HepG2 (cell line): ENCODE results near the gene CXXC5. TPM values are rescaled to one million over a fixed set of nuclear protein-coding genes. Genes with fewer than 3 reads are reported as not detected.

Experiments used
- ATAC-seq: fragments of 200-7000 bp; cut with Tn5 transposase; 3 replicates; pipeline ENCODE4 v1.9.1; 2020; ENCODE audit warnings: mild to moderate bottlenecking, moderate library complexity
- BruUV-seq: library from RNA; stranded (reverse); fragments of 400-500 nt; replicated peaks from 2 replicates; lab custom pipeline; 2021; lab: Mats Ljungman, UMichigan
- CTCF ChIA-PET: fragments of 300-600 bp; formaldehyde crosslinking; extraction: SDS; loops from one replicate; lab custom pipeline; 2021; ENCODE audit warnings: low total read pairs, inconsistent platforms, low intra/inter-chr PET ratio; lab: Yijun Ruan, JAX
- POLR2A ChIA-PET: fragments of 350-600 bp; sonication (Branson Sonifier 250); formaldehyde crosslinking; loops from one replicate; lab custom pipeline; 2020; ENCODE audit warnings: antibody characterized with exemption, inconsistent platforms; lab: Yijun Ruan, JAX
- DNase-seq: peaks from one replicate; pipeline ENCODE4 v3.0.0-alpha.2; 2015; ENCODE audit warnings: low spot score
- FAIRE-seq: peaks from 3 replicates; lab custom pipeline; 2011; peaks lifted over from hg19 to GRCh38; lab: Jason Lieb, UNC
- H2AFZ ChIP-seq: one replicate; pipeline ENCODE4 v1.6.1; 2011; ENCODE audit warnings: low read length, inconsistent platforms
- H3K27ac ChIP-seq: fragments of 300-600 bp; 3 replicates; pipeline ENCODE4 v1.8.0; 2011; ENCODE audit warnings: mixed run types, mild to moderate bottlenecking, mixed read lengths, low read length, inconsistent platforms; ENCODE audit not compliant: insufficient read depth; ENCODE audit errors: extremely low read length
- H3K27me3 ChIP-seq, 2 experiments: fragments of 200-600 bp in 1 of 2; 2 replicates in 1 of 2; 3 replicates in 1 of 2; pipeline versions ENCODE4 v1.6.0 to v1.8.0; 2011; ENCODE audit warnings: low read length in 2 of 2, mild to moderate bottlenecking in 2 of 2, moderate library complexity in 2 of 2, inconsistent platforms in 1 of 2; ENCODE audit not compliant: insufficient read depth in 2 of 2, control insufficient read depth in 1 of 2
- H3K36me3 ChIP-seq, 2 experiments: fragments of 200-600 bp in 1 of 2; replicated peaks in 1 of 2; 2 replicates in 1 of 2; 3 replicates in 1 of 2; pipeline versions ENCODE4 v1.5.1 to v1.8.0; 2011; ENCODE audit warnings: low read length in 2 of 2, inconsistent platforms in 1 of 2; ENCODE audit not compliant: insufficient read depth in 2 of 2, control insufficient read depth in 1 of 2
- H3K4me1 ChIP-seq: 2 replicates; pipeline ENCODE4 v1.5.1; 2012; ENCODE audit warnings: low read length, inconsistent platforms; ENCODE audit not compliant: insufficient read depth
- H3K4me2 ChIP-seq: 2 replicates; pipeline ENCODE4 v1.6.0; 2011; ENCODE audit warnings: low read depth, low read length, inconsistent platforms
- H3K4me3 ChIP-seq, 3 experiments: fragments of 200-600 bp in 1 of 3; sonication (generic), shearing (Covaris generic) in 1 of 3; replicated peaks in 1 of 3; 2 replicates each; pipeline ENCODE4 v1.5.1; 2011 to 2016; ENCODE audit warnings: low read length in 3 of 3, inconsistent platforms in 2 of 3, low read depth in 2 of 3, mild to moderate bottlenecking in 2 of 3, control low read depth in 1 of 3, mixed read lengths in 1 of 3; ENCODE audit not compliant: insufficient read depth in 1 of 3
- H3K79me2 ChIP-seq: one replicate; pipeline ENCODE4 v1.6.1; 2011; ENCODE audit warnings: low read length, inconsistent platforms; ENCODE audit not compliant: insufficient read depth
- H3K9ac ChIP-seq: 2 replicates; pipeline ENCODE4 v1.6.0; 2011; ENCODE audit warnings: mild to moderate bottlenecking, low read depth, low read length, inconsistent platforms; ENCODE audit not compliant: insufficient read depth
- H3K9me3 ChIP-seq: 2 replicates; pipeline ENCODE4 v1.5.1; 2012; ENCODE audit warnings: mild to moderate bottlenecking, low read length
- H4K20me1 ChIP-seq: 2 replicates; pipeline ENCODE4 v1.6.0; 2011; ENCODE audit warnings: inconsistent platforms, mild to moderate bottlenecking, low read length, moderate library complexity; ENCODE audit not compliant: insufficient read depth
- ESRRA ChIP-seq: sonication (generic); formaldehyde crosslinking; IDR thresholded peaks from 2 replicates; pipeline ENCODE4 v1.5.1; 2020; ENCODE audit warnings: mild to moderate bottlenecking, low read depth, missing genetic modification reagents
- GZF1 ChIP-seq: sonication (generic); formaldehyde crosslinking; IDR thresholded peaks from 2 replicates; pipeline ENCODE4 v1.5.1; 2020; ENCODE audit warnings: mild to moderate bottlenecking, missing genetic modification reagents
- HOXA9 ChIP-seq: sonication (generic); formaldehyde crosslinking; IDR thresholded peaks from 2 replicates; pipeline ENCODE4 v1.8.1; 2022; ENCODE audit warnings: missing genetic modification reagents, mild to moderate bottlenecking, moderate library complexity, borderline replicate concordance
- ISL2 ChIP-seq: sonication (generic); formaldehyde crosslinking; IDR thresholded peaks from 2 replicates; pipeline ENCODE4 v1.5.0; 2020; ENCODE audit warnings: missing genetic modification reagents
- MBNL3 ChIP-seq: fragments of 250-450 bp; sonication (Bioruptor Pico); conservative IDR thresholded peaks from 2 replicates; pipeline ENCODE4 v1.8.0; 2022; ENCODE audit warnings: mild to moderate bottlenecking, inconsistent platforms
- NCOA5 ChIP-seq: sonication (generic); formaldehyde crosslinking; IDR thresholded peaks from 2 replicates; pipeline ENCODE4 v1.4.0; 2020; ENCODE audit warnings: missing genetic modification reagents
- RARG ChIP-seq: sonication (generic); formaldehyde crosslinking; IDR thresholded peaks from 2 replicates; pipeline ENCODE4 v1.4.0; 2020; ENCODE audit warnings: low read depth, mild to moderate bottlenecking, missing genetic modification reagents
- RBM39 ChIP-seq: fragments of 200-400 bp; formaldehyde crosslinking; IDR thresholded peaks from one replicate; pipeline ENCODE4 v1.6.1; 2018; ENCODE audit warnings: antibody characterized with exemption, mild to moderate bottlenecking, low read depth, low read length; ENCODE audit not compliant: poor library complexity, severe bottlenecking
- SMAD3 ChIP-seq: sonication (generic); formaldehyde crosslinking; IDR thresholded peaks from 2 replicates; pipeline ENCODE4 v1.4.0; 2020; ENCODE audit warnings: missing genetic modification reagents
- SP4 ChIP-seq: sonication (generic); formaldehyde crosslinking; IDR thresholded peaks from 2 replicates; pipeline ENCODE4 v1.8.1; 2023; ENCODE audit warnings: mild to moderate bottlenecking, missing genetic modification reagents
- ZFY ChIP-seq: sonication (generic); formaldehyde crosslinking; IDR thresholded peaks from 2 replicates; pipeline ENCODE4 v1.4.0; 2020; ENCODE audit warnings: missing genetic modification reagents
- ZNF788 ChIP-seq: sonication (generic); formaldehyde crosslinking; IDR thresholded peaks from 2 replicates; pipeline ENCODE4 v1.5.0; 2020; ENCODE audit warnings: mild to moderate bottlenecking, missing genetic modification reagents, borderline replicate concordance
- WGBS: methylation state at CpG from one replicate; pipeline ENCODE4 v1.1.6; 2017; ENCODE audit warnings: low lambda C conversion rate; 5-methylcytosine and 5-hydroxymethylcytosine counted together
- in situ Hi-C: cut with HindIII; loops from 2 replicates; pipeline ENCODE4 v1.10.0; 2017; ENCODE audit warnings: low pct_unique_long_range_greater_than_20kb; ENCODE audit not compliant: extremely low pct_ligation_motif_present
- intact Hi-C: fragments of 100-400 bp; cut with micrococcal nuclease; formaldehyde crosslinking; loops from one replicate; pipeline ENCODE4 v1.10.0; 2022; ENCODE audit not compliant: unreplicated experiment
- polyA plus RNA-seq, 8 experiments: library from polyadenylated mRNA; depleted of rRNA in 3 of 8; stranded (reverse) in 7 of 8; unstranded in 1 of 8; fragments of >200 nt; fragmentation: Illumina TruSeq in 4 of 8; extraction: Trizol in 4 of 8; gene quantifications; 2 replicates each; pipeline versions ENCODE4 v1.2.1 to v1.2.3, GENCODE V29; 2011 to 2016; ENCODE audit warnings: low read depth in 4 of 8, missing spikeins in 1 of 8, mixed read lengths in 1 of 8; ENCODE audit not compliant: insufficient read depth in 1 of 8
- total RNA-seq, 5 experiments: library from RNA; depleted of rRNA; stranded (reverse); fragments of >200 nt; fragmentation: Illumina TruSeq; extraction: Trizol; gene quantifications; 2 replicates each; pipeline ENCODE4 v1.2.3, GENCODE V29; 2016; ENCODE audit warnings: low read depth in 1 of 5
- TF ChIP-seq, protein P1 (sequence below): sonication (generic); formaldehyde crosslinking; IDR thresholded peaks from 2 replicates; pipeline ENCODE4 v1.5.1; 2020; ENCODE audit warnings: missing genetic modification reagents, mild to moderate bottlenecking, borderline replicate concordance
- TF ChIP-seq, protein P2 (sequence below): sonication (generic); formaldehyde crosslinking; conservative IDR thresholded peaks from 2 replicates; pipeline ENCODE4 v1.8.0; 2022; ENCODE audit warnings: mild to moderate bottlenecking, moderate library complexity, missing genetic modification reagents
- TF ChIP-seq, protein P3 (sequence below): sonication (generic); formaldehyde crosslinking; IDR thresholded peaks from 2 replicates; pipeline ENCODE4 v1.8.0; 2022; ENCODE audit warnings: mild to moderate bottlenecking, missing genetic modification reagents, moderate library complexity
- TF ChIP-seq, protein P4 (sequence below): sonication (generic); formaldehyde crosslinking; IDR thresholded peaks from 2 replicates; pipeline ENCODE4 v1.4.0; 2020; ENCODE audit warnings: missing genetic modification reagents, borderline replicate concordance

Gene CXXC5
- total and polyA plus RNA-seq, 2 of the 13 experiments (the other 11 are each of a cell fraction or from before 2014, with no cell fraction given): 32.3 to 33.0 TPM

DNA sequence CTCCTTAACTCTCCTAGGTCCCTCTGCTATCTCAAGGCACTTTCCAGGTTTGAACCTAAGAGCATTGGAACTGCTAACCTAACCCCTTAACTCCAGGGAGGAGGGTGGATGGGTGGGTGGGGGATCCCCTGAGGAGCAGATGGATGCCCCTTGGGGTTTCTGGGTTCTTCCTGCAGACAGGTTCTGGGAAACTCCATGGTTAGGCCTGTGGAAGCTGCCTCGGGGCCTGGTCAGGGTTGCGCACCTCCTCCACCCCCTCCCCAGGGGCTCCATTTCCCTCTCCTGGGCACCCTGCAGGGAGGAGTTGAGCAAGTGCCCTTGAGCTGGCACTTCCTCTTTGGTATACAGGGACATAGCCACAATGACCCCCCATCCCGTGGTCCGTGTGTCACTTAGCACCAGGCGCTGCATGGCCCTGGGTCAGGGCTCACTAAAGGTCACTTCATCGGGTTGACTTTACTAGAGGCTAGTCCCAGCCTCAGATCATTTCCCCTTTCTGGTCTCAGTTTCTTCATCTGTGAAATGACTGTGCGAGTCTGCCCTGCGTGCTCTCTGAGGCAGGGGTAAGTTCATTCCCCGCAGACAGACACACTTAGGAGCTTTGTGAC, 16.0 kb downstream of the CXXC5 start:
- Histone ChIP-seq H3K9me3 (no peaks in the 10 kb centered on the region), H3K9ac (no peak overlapping the region), H4K20me1 (peaks cover 78% of the 10 kb centered on the region), H3K27ac (no peak overlapping the region), H3K27me3 (no peaks in the 10 kb centered on the region), H3K36me3 (peaks cover 13 to 32% of the 10 kb centered on the region in 2 experiments), H3K79me2 (peaks cover 91% of the 10 kb centered on the region), H3K4me2 (no peak overlapping the region), H3K4me1 (peaks cover 53% of the 10 kb centered on the region), H2AFZ (no peak overlapping the region), H3K4me3 (no peak overlapping the region)
- CTCF ChIA-PET: no interaction called here
- DNase-seq: no peak
- POLR2A ChIA-PET: interaction anchor here (3.5 kb wide), 1 partner anchor 10 kb away, joined by 12 read pairs; no protein-coding TSS in a partner anchor
- ATAC-seq: no peak
- FAIRE-seq: no peak
- BruUV-seq: no TSS peak
- no peak for TF ChIP-seq RARG (CRISPR knock-in tag)
- TF ChIP-seq, protein P1, sequence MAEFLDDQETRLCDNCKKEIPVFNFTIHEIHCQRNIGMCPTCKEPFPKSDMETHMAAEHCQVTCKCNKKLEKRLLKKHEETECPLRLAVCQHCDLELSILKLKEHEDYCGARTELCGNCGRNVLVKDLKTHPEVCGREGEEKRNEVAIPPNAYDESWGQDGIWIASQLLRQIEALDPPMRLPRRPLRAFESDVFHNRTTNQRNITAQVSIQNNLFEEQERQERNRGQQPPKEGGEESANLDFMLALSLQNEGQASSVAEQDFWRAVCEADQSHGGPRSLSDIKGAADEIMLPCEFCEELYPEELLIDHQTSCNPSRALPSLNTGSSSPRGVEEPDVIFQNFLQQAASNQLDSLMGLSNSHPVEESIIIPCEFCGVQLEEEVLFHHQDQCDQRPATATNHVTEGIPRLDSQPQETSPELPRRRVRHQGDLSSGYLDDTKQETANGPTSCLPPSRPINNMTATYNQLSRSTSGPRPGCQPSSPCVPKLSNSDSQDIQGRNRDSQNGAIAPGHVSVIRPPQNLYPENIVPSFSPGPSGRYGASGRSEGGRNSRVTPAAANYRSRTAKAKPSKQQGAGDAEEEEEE (CRISPR knock-in tag): no peak
- TF ChIP-seq ZFY: no peak
- TF ChIP-seq RBM39: no peak
- no peak for TF ChIP-seq ZNF788 (CRISPR knock-in tag)
- TF ChIP-seq, protein P2, sequence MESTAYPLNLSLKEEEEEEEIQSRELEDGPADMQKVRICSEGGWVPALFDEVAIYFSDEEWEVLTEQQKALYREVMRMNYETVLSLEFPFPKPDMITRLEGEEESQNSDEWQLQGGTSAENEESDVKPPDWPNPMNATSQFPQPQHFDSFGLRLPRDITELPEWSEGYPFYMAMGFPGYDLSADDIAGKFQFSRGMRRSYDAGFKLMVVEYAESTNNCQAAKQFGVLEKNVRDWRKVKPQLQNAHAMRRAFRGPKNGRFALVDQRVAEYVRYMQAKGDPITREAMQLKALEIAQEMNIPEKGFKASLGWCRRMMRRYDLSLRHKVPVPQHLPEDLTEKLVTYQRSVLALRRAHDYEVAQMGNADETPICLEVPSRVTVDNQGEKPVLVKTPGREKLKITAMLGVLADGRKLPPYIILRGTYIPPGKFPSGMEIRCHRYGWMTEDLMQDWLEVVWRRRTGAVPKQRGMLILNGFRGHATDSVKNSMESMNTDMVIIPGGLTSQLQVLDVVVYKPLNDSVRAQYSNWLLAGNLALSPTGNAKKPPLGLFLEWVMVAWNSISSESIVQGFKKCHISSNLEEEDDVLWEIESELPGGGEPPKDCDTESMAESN (CRISPR knock-in tag): no peak
- TF ChIP-seq, protein P3, sequence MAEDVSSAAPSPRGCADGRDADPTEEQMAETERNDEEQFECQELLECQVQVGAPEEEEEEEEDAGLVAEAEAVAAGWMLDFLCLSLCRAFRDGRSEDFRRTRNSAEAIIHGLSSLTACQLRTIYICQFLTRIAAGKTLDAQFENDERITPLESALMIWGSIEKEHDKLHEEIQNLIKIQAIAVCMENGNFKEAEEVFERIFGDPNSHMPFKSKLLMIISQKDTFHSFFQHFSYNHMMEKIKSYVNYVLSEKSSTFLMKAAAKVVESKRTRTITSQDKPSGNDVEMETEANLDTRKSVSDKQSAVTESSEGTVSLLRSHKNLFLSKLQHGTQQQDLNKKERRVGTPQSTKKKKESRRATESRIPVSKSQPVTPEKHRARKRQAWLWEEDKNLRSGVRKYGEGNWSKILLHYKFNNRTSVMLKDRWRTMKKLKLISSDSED (CRISPR knock-in tag): no peak
- TF ChIP-seq, protein P4, sequence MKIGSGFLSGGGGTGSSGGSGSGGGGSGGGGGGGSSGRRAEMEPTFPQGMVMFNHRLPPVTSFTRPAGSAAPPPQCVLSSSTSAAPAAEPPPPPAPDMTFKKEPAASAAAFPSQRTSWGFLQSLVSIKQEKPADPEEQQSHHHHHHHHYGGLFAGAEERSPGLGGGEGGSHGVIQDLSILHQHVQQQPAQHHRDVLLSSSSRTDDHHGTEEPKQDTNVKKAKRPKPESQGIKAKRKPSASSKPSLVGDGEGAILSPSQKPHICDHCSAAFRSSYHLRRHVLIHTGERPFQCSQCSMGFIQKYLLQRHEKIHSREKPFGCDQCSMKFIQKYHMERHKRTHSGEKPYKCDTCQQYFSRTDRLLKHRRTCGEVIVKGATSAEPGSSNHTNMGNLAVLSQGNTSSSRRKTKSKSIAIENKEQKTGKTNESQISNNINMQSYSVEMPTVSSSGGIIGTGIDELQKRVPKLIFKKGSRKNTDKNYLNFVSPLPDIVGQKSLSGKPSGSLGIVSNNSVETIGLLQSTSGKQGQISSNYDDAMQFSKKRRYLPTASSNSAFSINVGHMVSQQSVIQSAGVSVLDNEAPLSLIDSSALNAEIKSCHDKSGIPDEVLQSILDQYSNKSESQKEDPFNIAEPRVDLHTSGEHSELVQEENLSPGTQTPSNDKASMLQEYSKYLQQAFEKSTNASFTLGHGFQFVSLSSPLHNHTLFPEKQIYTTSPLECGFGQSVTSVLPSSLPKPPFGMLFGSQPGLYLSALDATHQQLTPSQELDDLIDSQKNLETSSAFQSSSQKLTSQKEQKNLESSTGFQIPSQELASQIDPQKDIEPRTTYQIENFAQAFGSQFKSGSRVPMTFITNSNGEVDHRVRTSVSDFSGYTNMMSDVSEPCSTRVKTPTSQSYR (CRISPR knock-in tag): no peak
- no peak for TF ChIP-seq MBNL3
- TF ChIP-seq SP4 (CRISPR knock-in tag): no peak
- no peak for TF ChIP-seq ISL2 (CRISPR knock-in tag)
- no peak for TF ChIP-seq SMAD3
- TF ChIP-seq GZF1 (CRISPR knock-in tag): no peak
- TF ChIP-seq NCOA5 (CRISPR knock-in tag): no peak
- no peak for TF ChIP-seq HOXA9 (CRISPR knock-in tag)
- no peak for TF ChIP-seq ESRRA (CRISPR knock-in tag)
- 88% methylated on average over 4 of the region's 9 CpGs for WGBS
- in situ Hi-C loops: no loop called here
- intact Hi-C loops: no loop called here
